Epithelial cell of prostate (primary cell): ENCODE data around the gene SYDE1.

Experiments
- DNase-seq: peaks from one replicate; pipeline ENCODE4 v3.0.0-alpha.2; 2011; ENCODE audit warnings: low read depth, low spot score
- H3K27ac ChIP-seq: fragments of 450-650 bp; 2 replicates; pipeline ENCODE4 v1.5.1; 2017; ENCODE audit warnings: mild to moderate bottlenecking

SYDE1 gene

DNA sequence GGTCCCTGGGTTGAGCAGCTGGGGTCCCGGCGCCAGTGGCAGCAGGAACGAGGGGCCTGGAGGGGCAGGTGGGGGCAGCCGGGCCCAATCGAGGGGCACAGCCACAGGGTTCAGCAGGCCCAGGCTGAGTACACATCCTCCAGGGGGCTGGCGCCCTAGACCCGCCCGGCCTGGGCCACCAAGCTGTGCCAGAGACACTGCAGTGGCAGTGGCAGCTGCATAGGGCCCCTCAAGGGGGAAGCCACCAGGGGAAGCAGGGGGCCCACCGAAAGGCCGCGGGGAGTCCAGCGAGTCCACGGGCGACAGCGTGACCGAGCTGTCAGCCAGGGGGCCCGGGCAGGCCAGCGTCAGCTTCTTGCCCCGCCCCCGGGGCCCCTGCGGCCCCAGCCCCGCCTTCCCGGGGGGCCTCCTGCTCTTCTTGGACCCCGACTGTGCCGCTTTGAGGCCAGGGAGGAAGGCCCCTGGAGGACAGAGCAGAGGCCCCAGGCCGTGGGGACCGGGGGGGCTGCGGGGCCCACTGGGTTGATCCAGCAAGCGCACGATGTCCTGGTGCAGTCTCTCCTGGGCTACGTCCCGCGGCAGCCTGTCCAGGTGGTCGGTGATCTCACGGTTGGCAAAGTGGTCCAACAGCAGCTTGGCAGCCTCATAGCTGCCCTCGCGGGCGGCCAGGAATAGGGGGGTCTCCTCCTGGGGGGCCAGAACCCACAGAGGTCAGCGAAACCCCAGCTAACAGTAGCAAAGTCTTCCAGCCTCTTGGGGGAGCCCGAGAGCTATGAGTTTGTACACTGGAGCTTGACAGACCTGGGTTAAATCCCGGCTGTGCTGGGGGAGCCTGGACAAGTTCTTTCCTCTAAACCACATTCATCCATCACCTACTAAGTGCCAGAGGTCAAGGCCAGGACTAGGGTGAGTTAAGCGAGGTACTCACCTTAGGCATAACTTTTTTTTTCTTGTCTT, 54.1 kb downstream of the SYDE1 start:
- no peak overlapping the region for H3K27ac ChIP-seq
- no peak for DNase-seq
